Endothelial cell of umbilical vein (primary cell): ENCODE results near the gene MESP2.

Experiments
- GATA2 ChIP-seq: IDR thresholded peaks from 2 replicates; pipeline ENCODE4 v1.7.0; 2011; ENCODE audit warnings: low read depth, mild to moderate bottlenecking, moderate library complexity, mixed read lengths, low read length; ENCODE audit not compliant: insufficient read length, insufficient read depth
- POLR2A ChIP-seq: IDR thresholded peaks from 2 replicates; pipeline ENCODE4 v1.6.1; 2012; ENCODE audit warnings: low read depth, mild to moderate bottlenecking, control low read depth, low read length
- POLR2AphosphoS5 ChIP-seq: IDR thresholded peaks from 2 replicates; pipeline ENCODE4 v1.6.1; 2012; ENCODE audit warnings: low read depth, mild to moderate bottlenecking, control low read depth, low read length, moderate library complexity; ENCODE audit not compliant: insufficient read depth
- TF ChIP-seq, protein P1 (sequence below), 2 donors: IDR thresholded peaks; 1 replicate in 1 of 2; 2 replicates in 1 of 2; pipeline ENCODE4 v1.5.1; 2011; ENCODE audit warnings: low read length in 2 of 2, mild to moderate bottlenecking in 2 of 2, moderate library complexity in 2 of 2, control low read depth in 1 of 2, inconsistent platforms in 1 of 2, low read depth in 1 of 2; ENCODE audit not compliant: insufficient read depth in 1 of 2; ENCODE audit errors: extremely low read depth in 1 of 2

DNA sequence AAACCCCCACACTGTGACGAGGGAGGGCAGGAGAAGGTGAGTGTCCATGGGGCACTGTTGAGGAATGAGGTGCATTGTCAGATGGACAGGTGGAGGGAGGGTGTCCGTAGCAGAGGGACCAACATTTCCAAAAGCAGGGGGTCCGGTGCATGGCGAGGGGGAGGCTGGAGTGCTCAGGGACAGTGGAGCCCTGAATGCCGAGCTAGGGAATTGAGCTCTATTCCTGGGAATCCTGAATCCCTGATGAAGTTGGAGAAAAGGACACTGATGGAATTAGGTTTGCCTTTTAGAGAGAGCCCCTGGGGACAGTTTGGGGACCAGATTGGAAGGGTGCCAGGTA lies 46.4 kb downstream of the MESP2 start:
- TF ChIP-seq POLR2AphosphoS5 (no peak), POLR2A (no peak), GATA2 (no peak)
- TF ChIP-seq, protein P1, sequence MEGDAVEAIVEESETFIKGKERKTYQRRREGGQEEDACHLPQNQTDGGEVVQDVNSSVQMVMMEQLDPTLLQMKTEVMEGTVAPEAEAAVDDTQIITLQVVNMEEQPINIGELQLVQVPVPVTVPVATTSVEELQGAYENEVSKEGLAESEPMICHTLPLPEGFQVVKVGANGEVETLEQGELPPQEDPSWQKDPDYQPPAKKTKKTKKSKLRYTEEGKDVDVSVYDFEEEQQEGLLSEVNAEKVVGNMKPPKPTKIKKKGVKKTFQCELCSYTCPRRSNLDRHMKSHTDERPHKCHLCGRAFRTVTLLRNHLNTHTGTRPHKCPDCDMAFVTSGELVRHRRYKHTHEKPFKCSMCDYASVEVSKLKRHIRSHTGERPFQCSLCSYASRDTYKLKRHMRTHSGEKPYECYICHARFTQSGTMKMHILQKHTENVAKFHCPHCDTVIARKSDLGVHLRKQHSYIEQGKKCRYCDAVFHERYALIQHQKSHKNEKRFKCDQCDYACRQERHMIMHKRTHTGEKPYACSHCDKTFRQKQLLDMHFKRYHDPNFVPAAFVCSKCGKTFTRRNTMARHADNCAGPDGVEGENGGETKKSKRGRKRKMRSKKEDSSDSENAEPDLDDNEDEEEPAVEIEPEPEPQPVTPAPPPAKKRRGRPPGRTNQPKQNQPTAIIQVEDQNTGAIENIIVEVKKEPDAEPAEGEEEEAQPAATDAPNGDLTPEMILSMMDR (IDR thresholded peaks at IDR 0.05; ENCODE audit: extremely low read depth in 1 of 2, insufficient read depth in 1 of 2, low read depth in 1 of 2, low read length in 2 of 2): no peak
